Hepatocyte (in vitro differentiated cells): ENCODE results near the gene CREBBP.

Source experiments
- CTCF ChIP-seq: fragments of 200-600 bp; sonication (generic); IDR thresholded peaks from 2 replicates; pipeline ENCODE4 v1.5.1; 2016; ENCODE audit warnings: antibody characterized with exemption, mild to moderate bottlenecking; ENCODE audit not compliant: poor library complexity
- EZH2phosphoT487 ChIP-seq: fragments of 200-600 bp; sonication (generic); IDR thresholded peaks from one replicate; pipeline ENCODE4 v1.6.1; 2018; ENCODE audit warnings: antibody characterized with exemption, mild to moderate bottlenecking, low read depth, moderate library complexity; ENCODE audit not compliant: unreplicated experiment, severe bottlenecking

GRCh38 chr16:3759736-3760135 is 120.8 kb downstream of the CREBBP start:
- no peak for TF ChIP-seq CTCF
- TF ChIP-seq EZH2phosphoT487: no peak
